ENCODE measurements around the gene CAMK1D.

CAMK1D gene

GRCh38 chr10:12823328-12823727 is 474.0 kb downstream of the CAMK1D start:
- TF ChIP-seq, protein P1, sequence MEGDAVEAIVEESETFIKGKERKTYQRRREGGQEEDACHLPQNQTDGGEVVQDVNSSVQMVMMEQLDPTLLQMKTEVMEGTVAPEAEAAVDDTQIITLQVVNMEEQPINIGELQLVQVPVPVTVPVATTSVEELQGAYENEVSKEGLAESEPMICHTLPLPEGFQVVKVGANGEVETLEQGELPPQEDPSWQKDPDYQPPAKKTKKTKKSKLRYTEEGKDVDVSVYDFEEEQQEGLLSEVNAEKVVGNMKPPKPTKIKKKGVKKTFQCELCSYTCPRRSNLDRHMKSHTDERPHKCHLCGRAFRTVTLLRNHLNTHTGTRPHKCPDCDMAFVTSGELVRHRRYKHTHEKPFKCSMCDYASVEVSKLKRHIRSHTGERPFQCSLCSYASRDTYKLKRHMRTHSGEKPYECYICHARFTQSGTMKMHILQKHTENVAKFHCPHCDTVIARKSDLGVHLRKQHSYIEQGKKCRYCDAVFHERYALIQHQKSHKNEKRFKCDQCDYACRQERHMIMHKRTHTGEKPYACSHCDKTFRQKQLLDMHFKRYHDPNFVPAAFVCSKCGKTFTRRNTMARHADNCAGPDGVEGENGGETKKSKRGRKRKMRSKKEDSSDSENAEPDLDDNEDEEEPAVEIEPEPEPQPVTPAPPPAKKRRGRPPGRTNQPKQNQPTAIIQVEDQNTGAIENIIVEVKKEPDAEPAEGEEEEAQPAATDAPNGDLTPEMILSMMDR (IDR thresholded peaks at IDR 0.05; ENCODE audit: control insufficient read depth, extremely low read depth, insufficient read depth), result no peak
- DNase-seq (ENCODE audit: low read depth), result no peak
- no peak overlapping the region for H3K4me3 ChIP-seq (ENCODE audit: low read depth, low read length)

- no peak overlapping the region for H3K4me3 ChIP-seq (ENCODE audit: low read depth, low read length)
- no peak for DNase-seq (ENCODE audit: low read depth)
- TF ChIP-seq, protein P1 (IDR thresholded peaks at IDR 0.05; ENCODE audit: control insufficient read depth, extremely low read depth, insufficient read depth), result no peak
Measured at GRCh38 chr10:12825260-12825849, 476.0 kb downstream of the CAMK1D start.

DNA sequence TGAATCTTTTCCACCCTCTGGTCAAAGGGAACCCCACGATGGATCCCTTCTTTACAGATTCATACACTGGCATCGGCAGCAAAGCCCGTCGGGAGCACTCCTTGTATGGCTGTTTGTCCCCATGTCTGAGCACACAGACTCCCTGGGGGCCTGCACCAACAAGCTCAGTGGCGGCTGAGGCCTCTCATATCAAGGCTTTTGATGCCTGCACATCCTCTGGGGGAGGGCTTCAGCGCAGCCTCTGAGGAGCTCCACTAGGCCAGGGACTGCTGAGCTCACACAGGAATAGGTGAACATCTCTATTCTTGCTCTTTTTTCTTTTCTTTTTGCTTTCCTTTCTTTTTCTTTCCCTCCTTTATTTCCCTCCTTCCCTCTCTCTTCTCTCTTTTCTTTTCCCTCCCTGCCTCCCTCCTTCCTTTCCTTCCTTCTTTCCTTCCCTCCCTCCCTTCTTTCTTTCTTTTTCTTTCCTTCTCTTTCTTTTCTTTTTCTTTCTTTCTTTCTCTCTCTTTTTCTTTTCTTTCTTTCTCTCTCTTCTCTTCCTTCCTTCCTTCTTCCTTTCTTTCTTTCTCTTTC is 477.5 kb downstream of the CAMK1D start:
- H3K4me3 ChIP-seq (ENCODE audit: low read depth, low read length), result no peak overlapping the region
- no peak for DNase-seq (ENCODE audit: low read depth)
- TF ChIP-seq, protein P1 (IDR thresholded peaks at IDR 0.05; ENCODE audit: control insufficient read depth, extremely low read depth, insufficient read depth), result no peak

GRCh38 chr10:12828736-12829135 is 479.4 kb downstream of the CAMK1D start:
- no peak overlapping the region for H3K4me3 ChIP-seq (ENCODE audit: low read depth, low read length)
- TF ChIP-seq, protein P1 (IDR thresholded peaks at IDR 0.05; ENCODE audit: control insufficient read depth, extremely low read depth, insufficient read depth), result no peak

GRCh38 chr10:12829831-12830390 is 480.6 kb downstream of the CAMK1D start:
- no peak for DNase-seq (ENCODE audit: low read depth)
- TF ChIP-seq, protein P1 (IDR thresholded peaks at IDR 0.05; ENCODE audit: control insufficient read depth, extremely low read depth, insufficient read depth), result no peak
- no peak overlapping the region for H3K4me3 ChIP-seq (ENCODE audit: low read depth, low read length)

More at GRCh38 chr10:12828736-12829135, 479.4 kb downstream of the CAMK1D start:
- no peak for DNase-seq (ENCODE audit: low read depth)

DNA sequence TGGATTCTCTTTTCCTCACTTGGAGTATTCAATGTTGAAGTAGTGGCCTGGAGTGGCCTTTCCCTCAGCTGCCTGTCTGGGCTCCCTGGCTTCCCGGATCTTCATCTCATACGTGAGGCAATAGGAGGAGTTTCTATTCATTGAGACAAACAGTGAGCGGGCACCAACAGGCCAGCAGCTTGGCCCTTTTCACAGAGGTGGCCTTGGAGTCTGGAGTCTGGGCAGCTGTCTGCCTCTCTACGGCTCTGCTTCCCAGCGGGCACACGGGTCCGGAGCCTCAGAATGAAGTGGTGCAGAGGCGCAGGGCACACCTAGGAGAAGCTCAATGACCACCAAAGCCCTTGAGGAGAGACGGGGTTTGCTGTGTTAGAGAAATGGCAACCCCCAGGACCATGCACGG is 482.7 kb downstream of the CAMK1D start:
- no peak for DNase-seq (ENCODE audit: low read depth)
- TF ChIP-seq, protein P1 (IDR thresholded peaks at IDR 0.05; ENCODE audit: control insufficient read depth, extremely low read depth, insufficient read depth), result no peak
- H3K4me3 ChIP-seq (ENCODE audit: low read depth, low read length), result no peak overlapping the region
